Measurements from ENCODE around the gene SIL1. TPM values are rescaled to one million over a fixed set of nuclear protein-coding genes. Genes with fewer than 3 reads are reported as not detected.

The SIL1 gene
- polyA plus RNA-seq, 1 experiment, result 64.6 TPM

- H3K27ac ChIP-seq (ENCODE audit: low read depth, low read length), result peak overlapping the region; percentile 52
- DNase-seq (ENCODE audit: low read depth, low spot score), result peak; percentile 41
- TF ChIP-seq CTCF (IDR thresholded peaks at IDR 0.05; ENCODE audit: low read depth, low read length), result no peak
- H3K27me3 ChIP-seq (ENCODE audit: control insufficient read depth, insufficient read depth, low read length), result no peaks in the 10 kb centered on the region
- CTCF ChIA-PET, result no interaction called here
- no peak overlapping the region for H3K4me3 ChIP-seq (ENCODE audit: low read depth, low read length)
- POLR2A ChIA-PET, result no interaction called here
- no peaks in the 10 kb centered on the region for H3K9me3 ChIP-seq (ENCODE audit: control insufficient read depth, insufficient read depth, low read length)
Observed at GRCh38 chr5:139141446-139142204, 56.5 kb downstream of the SIL1 start.

DNA sequence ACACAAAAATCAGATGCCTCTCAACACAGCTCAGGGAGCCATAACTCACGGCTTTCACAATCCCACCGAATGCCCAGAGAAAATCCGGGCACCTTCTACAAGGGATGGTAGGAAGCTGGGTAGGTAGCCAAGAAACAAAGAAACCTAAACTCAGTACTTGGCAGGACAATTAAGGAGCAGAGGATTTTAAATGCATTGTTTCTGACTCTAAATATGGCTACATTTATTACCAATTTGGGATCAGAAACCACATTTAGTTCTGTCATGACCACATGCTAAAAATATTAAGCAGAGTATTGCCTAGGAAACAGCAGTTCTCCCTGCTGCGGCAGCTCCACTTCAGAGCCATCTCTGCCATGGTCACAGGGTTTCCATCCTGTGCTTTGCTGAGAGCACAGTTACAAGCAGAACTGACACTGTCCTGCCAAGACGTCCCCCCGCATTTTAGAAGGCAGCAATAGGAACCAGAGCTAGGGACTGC, 57.5 kb downstream of the SIL1 start:
- no peaks in the 10 kb centered on the region for H3K9me3 ChIP-seq (ENCODE audit: control insufficient read depth, insufficient read depth, low read length)
- ChIA-PET POLR2A (interaction anchor here (0.6 kb wide), 2 partner anchors 51 to 130 kb away, joined by 8 to 9 read pairs; no protein-coding TSS in a partner anchor), CTCF (no interaction called here)
- no peak overlapping the region for H3K27ac ChIP-seq (ENCODE audit: low read depth, low read length)
- no peak for DNase-seq (ENCODE audit: low read depth, low spot score)
- H3K27me3 ChIP-seq (ENCODE audit: control insufficient read depth, insufficient read depth, low read length), result no peaks in the 10 kb centered on the region
- TF ChIP-seq CTCF (IDR thresholded peaks at IDR 0.05; ENCODE audit: low read depth, low read length), result no peak
- no peak overlapping the region for H3K4me3 ChIP-seq (ENCODE audit: low read depth, low read length)

DNA sequence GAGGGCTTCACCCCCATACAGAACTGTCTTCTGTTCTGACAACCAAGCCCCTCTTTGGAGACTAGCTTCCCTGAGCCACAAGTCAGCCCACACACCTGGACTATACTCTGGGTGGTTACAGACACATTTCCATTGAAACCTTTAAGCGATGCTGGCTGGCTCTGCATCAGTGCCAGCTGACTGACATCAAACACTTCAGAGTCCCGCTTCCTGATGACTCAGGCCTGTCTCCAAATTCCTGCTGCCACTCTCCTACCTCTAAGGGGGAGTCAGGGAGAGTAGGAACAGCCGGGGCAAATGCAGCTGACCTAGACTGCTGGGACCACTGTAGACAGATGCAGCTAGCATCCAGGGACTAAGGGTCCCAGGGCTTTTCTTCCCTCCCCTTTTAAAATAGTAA, 59.4 kb downstream of the SIL1 start:
- TF ChIP-seq CTCF (IDR thresholded peaks at IDR 0.05; ENCODE audit: low read depth, low read length), result no peak
- H3K9me3 ChIP-seq (ENCODE audit: control insufficient read depth, insufficient read depth, low read length), result no peaks in the 10 kb centered on the region
- CTCF ChIA-PET, result interaction anchor here (0.6 kb wide), 1 partner anchor 552 kb away, joined by 3 read pairs; no protein-coding TSS in a partner anchor
- POLR2A ChIA-PET, result interaction anchor here (0.7 kb wide), 1 partner anchor 124 kb away, joined by 4 read pairs; no protein-coding TSS in a partner anchor
- no peaks in the 10 kb centered on the region for H3K27me3 ChIP-seq (ENCODE audit: control insufficient read depth, insufficient read depth, low read length)
- no peak overlapping the region for H3K27ac ChIP-seq (ENCODE audit: low read depth, low read length)
- DNase-seq (ENCODE audit: low read depth, low spot score), result no peak
- no peak overlapping the region for H3K4me3 ChIP-seq (ENCODE audit: low read depth, low read length)

GRCh38 chr5:139138109-139138508, 60.1 kb downstream of the SIL1 start:
- POLR2A ChIA-PET, result interaction anchor here (0.7 kb wide), 1 partner anchor 124 kb away, joined by 4 read pairs; no protein-coding TSS in a partner anchor
- no peak for DNase-seq (ENCODE audit: low read depth, low spot score)
- Histone ChIP-seq H3K9me3 (ENCODE audit: control insufficient read depth, insufficient read depth, low read length) (no peaks in the 10 kb centered on the region), H3K27me3 (ENCODE audit: control insufficient read depth, insufficient read depth, low read length) (no peaks in the 10 kb centered on the region), H3K4me3 (ENCODE audit: low read depth, low read length) (no peak overlapping the region), H3K27ac (ENCODE audit: low read depth, low read length) (no peak overlapping the region)
- CTCF ChIA-PET, result no interaction called here
- no peak for TF ChIP-seq CTCF (IDR thresholded peaks at IDR 0.05; ENCODE audit: low read depth, low read length)

- CTCF ChIA-PET, result no interaction called here
Observed at GRCh38 chr5:139137697-139138096, 60.5 kb downstream of the SIL1 start.

More at GRCh38 chr5:139137697-139138096, 60.5 kb downstream of the SIL1 start:
- TF ChIP-seq CTCF (IDR thresholded peaks at IDR 0.05; ENCODE audit: low read depth, low read length), result peak; percentile 27; the same call in 1 of the 2 replicates
- H3K27me3 ChIP-seq (ENCODE audit: control insufficient read depth, insufficient read depth, low read length), result no peaks in the 10 kb centered on the region
- no peak overlapping the region for H3K4me3 ChIP-seq (ENCODE audit: low read depth, low read length)
- DNase-seq (ENCODE audit: low read depth, low spot score), result no peak
- no peak overlapping the region for H3K27ac ChIP-seq (ENCODE audit: low read depth, low read length)
- no peaks in the 10 kb centered on the region for H3K9me3 ChIP-seq (ENCODE audit: control insufficient read depth, insufficient read depth, low read length)
- POLR2A ChIA-PET, result interaction anchor here (0.7 kb wide), 1 partner anchor 123 kb away, joined by 4 read pairs; no protein-coding TSS in a partner anchor
